22Rv1 (cell line): ENCODE data around the gene LDLRAD4.

ENCODE experiments used
- CTCF ChIP-seq: fragments of 450-650 bp; IDR thresholded peaks from 2 replicates; pipeline ENCODE4 v1.5.1; 2017; ENCODE audit warnings: mild to moderate bottlenecking
- ZFX ChIP-seq: fragments of 450-650 bp; IDR thresholded peaks from 2 replicates; pipeline ENCODE4 v1.6.1; 2017; ENCODE audit warnings: antibody characterized with exemption, borderline replicate concordance

DNA sequence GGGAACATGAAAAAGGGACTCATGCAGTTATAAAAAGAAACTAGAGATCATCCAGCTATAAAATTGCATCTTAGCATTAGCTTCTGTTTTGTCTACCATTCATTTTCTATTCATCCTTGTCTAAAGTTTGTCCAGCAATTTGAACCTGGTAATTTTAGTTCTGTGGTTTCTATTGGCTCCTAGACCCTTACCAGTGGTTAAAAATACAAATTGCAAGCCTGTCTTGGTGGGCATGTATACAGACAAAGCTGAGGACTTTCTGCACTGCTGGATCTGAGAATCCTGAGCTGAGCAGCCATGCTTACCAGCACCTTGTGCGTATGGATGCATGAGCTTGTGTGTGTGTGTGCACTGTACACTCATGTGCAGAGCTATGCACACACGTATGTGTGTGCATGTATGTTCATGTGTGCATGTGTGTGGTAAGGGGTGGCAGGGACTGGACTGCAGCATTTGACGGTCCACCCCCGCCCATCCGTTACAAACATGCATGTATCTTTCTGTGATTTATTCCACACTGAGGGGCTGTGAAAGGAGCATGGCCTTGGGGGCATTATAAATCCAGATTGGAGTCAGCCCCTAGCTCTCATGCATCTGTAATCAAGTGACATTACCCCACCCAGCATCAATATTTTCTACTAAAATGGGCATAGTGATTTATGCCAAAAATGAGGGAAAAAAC is 363.1 kb downstream of the LDLRAD4 start:
- TF ChIP-seq CTCF: no peak
- TF ChIP-seq ZFX: no peak
